GM19324 (cell line): Measurements from ENCODE around the gene ZNF648.
"Not testable (repeated sequence)": the region's sequence is repeated elsewhere in the genome, so short reads cannot be mapped to it uniquely, and the experiment has no call there.

Experiments used
- ATAC-seq: cut with Tn5 transposase; IDR thresholded peaks from one replicate; pipeline ENCODE4 v1.9.1; 2021; ENCODE audit warnings: mild to moderate bottlenecking, moderate library complexity; ENCODE audit not compliant: unreplicated experiment, low FRiP score

ZNF648 gene

GRCh38 chr1:182080040-182080439, 18.5 kb upstream of the ZNF648 start:
- ATAC-seq, result no peak

- ATAC-seq, result no peak
Observed at GRCh38 chr1:182071924-182072323, 10.4 kb upstream of the ZNF648 start.

GRCh38 chr1:182069028-182069466, 7.5 kb upstream of the ZNF648 start:
- ATAC-seq, result no peak

- no peak for ATAC-seq
Observed at GRCh38 chr1:182066934-182067333, 5.4 kb upstream of the ZNF648 start.

- no peak for ATAC-seq
Observed at GRCh38 chr1:182065126-182065845, 3.8 kb upstream of the ZNF648 start.

GRCh38 chr1:182064611-182065010, 3.1 kb upstream of the ZNF648 start:
- no peak for ATAC-seq

- ATAC-seq, result no peak
Observed at GRCh38 chr1:182062223-182062622, 711 bp upstream of the ZNF648 start.

- ATAC-seq, result no peak
Observed at GRCh38 chr1:182060877-182061276, 635 bp downstream of the ZNF648 start.

GRCh38 chr1:182059936-182060335, 1.6 kb downstream of the ZNF648 start:
- ATAC-seq, result no peak

GRCh38 chr1:182056601-182057366, 4.7 kb downstream of the ZNF648 start:
- ATAC-seq, result no peak

- peak; percentile 46 for ATAC-seq
Observed at GRCh38 chr1:182054698-182055326, 6.7 kb downstream of the ZNF648 start.

- ATAC-seq, result no peak
Observed at GRCh38 chr1:182052355-182052754, 9.2 kb downstream of the ZNF648 start.

- no peak for ATAC-seq
Observed at GRCh38 chr1:182051938-182052337, 9.6 kb downstream of the ZNF648 start.

GRCh38 chr1:182050481-182051448, 10.7 kb downstream of the ZNF648 start:
- no peak for ATAC-seq

- no peak for ATAC-seq
Observed at GRCh38 chr1:182048562-182048961, 12.9 kb downstream of the ZNF648 start.

GRCh38 chr1:182046763-182047162, 14.7 kb downstream of the ZNF648 start:
- no peak for ATAC-seq

- not testable (repeated sequence) for ATAC-seq
Observed at GRCh38 chr1:182045481-182045880, 16.0 kb downstream of the ZNF648 start.

- ATAC-seq, result no peak
Observed at GRCh38 chr1:182041615-182042014, 19.9 kb downstream of the ZNF648 start.

GRCh38 chr1:182038220-182038619, 23.3 kb downstream of the ZNF648 start:
- no peak for ATAC-seq

GRCh38 chr1:182035097-182035770, 26.3 kb downstream of the ZNF648 start:
- ATAC-seq, result no peak
